Anterior cingulate cortex (tissue), 58 donors: Measurements from ENCODE around the gene HSPA2.

Source experiments
- DNase-seq, 58 donors: peaks; one replicate each; lab custom pipeline; 2025; lab: John Stamatoyannopoulos, UW

The HSPA2 gene

GRCh38 chr14:64540208-64541202 lies at the start of gene HSPA2:
HSPA2 (plus strand) TSS chr14:64540741; CDS start chr14:64540850, 109 bp downstream.
- peak; percentile 62 to 100 (median 99) for DNase-seq

DNA sequence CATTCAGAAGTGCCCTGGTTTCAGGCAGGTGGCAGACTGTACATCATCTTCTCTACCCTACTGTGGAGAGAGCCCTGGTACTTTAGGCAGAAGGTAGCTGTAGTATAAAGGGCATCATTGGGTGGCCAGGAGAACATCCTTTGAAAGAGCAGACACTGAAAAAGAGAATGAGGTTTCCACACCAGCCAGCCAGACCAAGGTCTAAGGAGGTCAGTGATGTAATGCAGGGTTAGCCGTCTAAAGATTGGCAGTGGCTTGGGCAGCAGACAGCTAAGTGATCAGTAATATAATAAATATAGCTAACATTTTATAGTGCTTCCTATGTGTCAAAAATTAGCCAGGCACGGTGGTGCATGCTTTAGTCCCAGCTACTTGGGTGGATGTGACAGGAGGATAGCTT lies 48.9 kb upstream of the HSPA2 start:
- DNase-seq = no peak

DNA sequence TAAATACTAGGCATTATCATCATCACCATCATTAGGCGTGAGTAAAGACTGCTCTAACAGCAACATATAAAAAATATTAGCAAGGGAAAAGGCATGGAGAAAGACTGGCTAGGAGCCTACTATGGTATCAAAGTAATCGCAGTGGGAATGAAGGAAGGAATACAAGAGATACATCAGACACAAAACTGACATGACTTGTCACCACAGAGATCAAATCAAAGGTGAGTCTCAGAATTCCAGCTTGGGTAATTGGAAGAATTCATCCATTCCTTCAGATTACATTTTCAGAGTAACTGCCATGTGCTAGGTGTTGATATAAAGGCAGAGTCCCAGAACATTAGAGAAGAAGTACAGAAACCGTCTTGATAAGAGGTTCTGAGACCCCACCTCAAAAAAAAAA lies 47.1 kb upstream of the HSPA2 start:
- no peak for DNase-seq

GRCh38 chr14:64495252-64495651 lies 45.3 kb upstream of the HSPA2 start:
- no peak for DNase-seq

GRCh38 chr14:64496764-64497163 lies 43.8 kb upstream of the HSPA2 start:
- no peak for DNase-seq

GRCh38 chr14:64500088-64500487 lies 40.5 kb upstream of the HSPA2 start:
- DNase-seq = no peak

- DNase-seq = peak in 6 of 58 donors; percentile 2 to 32 (median 16)
Observed at GRCh38 chr14:64501411-64502171, 39.0 kb upstream of the HSPA2 start.

GRCh38 chr14:64502456-64502855 lies 38.1 kb upstream of the HSPA2 start:
- no peak for DNase-seq

GRCh38 chr14:64502887-64503433 lies 37.6 kb upstream of the HSPA2 start:
- DNase-seq = peak in 6 of 58 donors; percentile 23 to 62 (median 42)

- peak; percentile 65 to 97 (median 89) for DNase-seq
Observed at GRCh38 chr14:64503434-64504309, 36.9 kb upstream of the HSPA2 start, which contains the start of gene ZBTB25. ZBTB25 (minus strand) TSS chr14:64503838; CDS start chr14:64490533, 13,305 bp downstream.

GRCh38 chr14:64504310-64504896 lies 36.1 kb upstream of the HSPA2 start, which contains the start of gene ZBTB1:
ZBTB1 (plus strand) TSS chr14:64504770; CDS start chr14:64521505, 16,735 bp downstream.
- DNase-seq = peak in 57 of 58 donors; percentile 34 to 88 (median 75)

DNA sequence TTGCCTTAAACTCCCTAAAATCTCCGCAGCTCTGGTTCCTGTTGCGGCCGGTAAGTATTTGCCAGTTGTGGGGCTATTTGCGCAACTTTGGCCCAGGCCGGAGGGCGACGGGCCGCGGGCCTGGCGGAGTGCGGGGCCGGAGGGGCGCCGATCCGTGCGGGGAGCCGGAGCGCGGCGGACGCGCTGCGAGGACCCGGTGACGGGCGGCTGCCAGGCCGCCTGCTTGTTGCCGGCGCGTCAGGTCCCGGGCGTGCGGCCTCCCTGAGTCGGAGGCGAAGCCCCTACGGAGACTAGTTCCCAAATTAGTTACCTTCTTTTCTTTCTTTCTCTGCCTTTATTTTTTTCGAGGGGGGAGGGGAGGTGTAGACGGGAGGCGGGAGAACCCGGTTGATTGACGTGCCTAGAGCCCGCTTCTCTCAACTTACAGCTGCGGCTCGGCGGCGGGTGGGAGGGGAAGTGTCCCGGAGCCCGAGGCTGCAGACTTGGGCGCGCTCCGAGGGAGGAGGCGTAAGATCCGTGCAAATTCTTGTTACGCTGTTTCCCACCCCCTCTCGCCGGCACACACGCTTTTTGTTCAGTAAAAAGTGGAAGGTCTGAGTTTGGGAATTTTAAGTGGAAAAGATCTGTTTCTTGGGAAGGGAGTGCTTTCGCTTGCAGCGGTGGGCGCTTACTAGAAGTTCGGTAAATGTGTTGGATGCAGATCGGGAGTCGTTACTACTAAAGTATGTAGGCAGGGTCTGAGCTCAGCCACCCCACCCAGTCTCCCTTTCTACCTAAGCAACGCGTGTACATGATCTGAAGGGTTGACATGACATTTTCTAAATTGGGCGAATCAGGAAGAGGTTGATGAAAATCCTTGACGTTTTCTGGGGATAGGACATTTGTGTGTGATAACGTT lies 35.4 kb upstream of the HSPA2 start:
- peak in 57 of 58 donors; percentile 33 to 87 (median 75) for DNase-seq

DNA sequence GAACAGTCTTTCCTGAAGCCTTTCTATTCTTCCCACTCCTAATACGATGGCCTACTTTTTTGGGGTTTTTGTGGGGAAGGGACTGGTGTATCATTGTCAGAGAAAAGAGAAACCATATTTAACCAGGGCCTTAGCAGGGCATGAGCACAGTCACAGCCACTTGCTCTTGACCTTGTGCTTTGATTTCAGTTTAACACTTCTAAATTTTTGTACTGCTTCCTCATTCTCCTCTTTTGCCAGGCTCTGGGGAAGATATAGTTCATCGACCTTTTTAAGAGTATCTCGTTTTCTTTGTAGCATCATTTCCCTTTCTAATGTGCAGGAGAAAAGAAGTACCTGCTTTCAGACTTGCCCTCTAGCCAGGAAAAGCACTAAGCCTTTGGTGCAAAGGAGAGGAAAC lies 33.8 kb upstream of the HSPA2 start:
- no peak for DNase-seq

DNA sequence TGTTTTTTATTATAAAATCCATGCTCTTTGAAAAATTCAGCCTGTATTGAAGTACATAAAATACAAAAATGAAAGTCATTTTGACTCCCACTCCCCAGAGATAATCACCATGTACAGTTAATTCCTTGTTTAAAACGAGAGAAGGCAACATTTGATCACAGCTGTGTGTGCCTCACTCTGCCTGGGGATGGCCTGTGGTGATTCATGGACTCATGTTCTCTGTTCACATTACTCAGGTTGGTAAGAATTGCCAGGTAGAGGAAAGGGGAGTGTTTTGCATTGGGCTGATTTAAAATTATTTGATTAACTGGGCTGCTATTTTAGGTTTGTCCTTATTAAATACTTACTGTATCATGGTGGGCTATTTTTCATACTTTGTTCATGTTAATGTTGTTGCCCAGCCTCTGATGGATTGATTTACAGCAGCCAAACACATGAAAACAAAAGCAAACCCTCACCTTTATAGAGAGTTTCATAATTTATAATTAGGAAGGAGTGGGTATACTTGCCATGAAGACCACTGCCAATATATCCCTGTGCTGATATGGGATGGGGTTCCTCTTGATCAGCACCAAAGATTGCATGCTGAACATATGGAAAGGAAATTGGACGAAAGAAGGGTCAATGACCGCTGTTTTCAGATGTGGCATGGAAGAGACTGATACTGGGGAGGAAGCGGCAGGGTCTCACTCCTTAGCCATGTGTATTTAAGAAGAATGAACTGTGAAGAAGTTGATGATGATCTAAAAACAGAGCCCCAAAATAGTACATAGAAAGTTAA lies 33.0 kb upstream of the HSPA2 start:
- DNase-seq = no peak

DNA sequence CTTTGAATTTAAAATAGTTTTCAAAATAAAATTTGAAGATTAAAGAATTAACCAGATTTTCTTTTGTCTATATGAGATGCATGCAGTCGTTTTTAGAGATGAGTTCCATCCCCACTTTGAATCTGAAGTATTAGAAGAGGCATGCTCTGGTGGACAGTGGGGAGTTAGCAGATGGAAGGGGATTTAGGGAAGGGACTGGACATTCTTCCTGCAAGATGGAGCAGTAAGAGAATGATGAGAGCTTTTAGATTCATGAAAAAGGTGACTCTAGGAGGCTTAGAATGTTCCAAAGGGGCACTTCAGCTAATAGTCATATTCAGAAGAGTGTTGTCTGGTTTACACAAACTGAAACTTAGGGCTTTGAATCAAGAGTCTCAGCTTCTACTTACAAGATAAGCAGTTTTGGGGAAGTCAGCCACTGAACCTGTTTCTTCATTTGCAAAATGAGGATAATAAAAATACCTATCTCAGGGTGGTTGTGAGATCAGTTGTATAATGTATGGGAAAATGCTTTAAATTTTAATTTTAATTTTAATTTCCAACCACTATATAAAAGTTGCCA lies 32.2 kb upstream of the HSPA2 start:
- DNase-seq = no peak

DNA sequence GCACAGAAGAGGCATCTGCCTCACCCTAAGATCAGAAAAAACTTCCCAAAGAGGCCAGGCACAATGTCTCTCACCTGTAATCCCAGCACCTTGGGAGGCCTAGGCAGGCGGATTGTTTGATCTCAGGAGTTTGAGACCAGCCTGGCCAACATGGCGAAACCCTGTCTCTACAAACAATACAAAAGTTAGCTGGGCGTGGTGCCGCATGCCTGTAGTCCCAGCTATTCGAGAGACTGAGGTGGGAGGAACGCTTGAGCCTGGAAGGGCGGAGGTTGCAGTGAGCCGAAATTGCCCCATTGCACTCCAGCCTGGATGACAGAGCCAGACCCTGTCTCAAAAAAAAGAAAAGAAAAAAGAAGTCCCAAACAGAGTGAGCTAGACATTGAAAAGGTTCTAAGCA lies 31.5 kb upstream of the HSPA2 start:
- DNase-seq = no peak
